CD4-positive, alpha-beta T cell (primary cell): ENCODE results near the gene SEMA6C. TPM values are rescaled to one million over a fixed set of nuclear protein-coding genes. Genes with fewer than 3 reads are reported as not detected.

Source experiments
- ATAC-seq: fragments of 200-7000 bp; cut with Tn5 transposase; one replicate; pipeline ENCODE4 v1.10.0; 2022; ENCODE audit warnings: mild to moderate bottlenecking; ENCODE audit not compliant: poor library complexity
- CTCF ChIA-PET: fragments of 350-600 bp; sonication (Branson Sonifier 250); formaldehyde crosslinking; loops from one replicate; lab custom pipeline; 2021; ENCODE audit warnings: antibody characterized with exemption, inconsistent platforms; lab: Charles Lee
- POLR2A ChIA-PET: fragments of 350-600 bp; sonication (Branson Sonifier 250); formaldehyde crosslinking; loops from one replicate; lab custom pipeline; 2021; ENCODE audit warnings: antibody characterized with exemption, inconsistent platforms; lab: Charles Lee
- DNase-seq, 14 experiments: peaks; one replicate each; pipeline ENCODE4 v3.0.0-alpha.2; 2013 to 2020; ENCODE audit warnings: mixed read lengths in 2 of 14
- H3K27ac ChIP-seq, 2 donors: one replicate each; pipeline versions ENCODE4 v1.5.1 to v1.7.0; 2013; ENCODE audit warnings: low read length in 2 of 2, low read depth in 1 of 2, mild to moderate bottlenecking in 1 of 2
- H3K27me3 ChIP-seq, 2 experiments: 1 replicate in 1 of 2; 2 replicates in 1 of 2; pipeline versions ENCODE4 v1.6.1 to v1.7.0; 2013; ENCODE audit warnings: low read length in 2 of 2, control low read depth in 1 of 2, mild to moderate bottlenecking in 1 of 2, moderate library complexity in 1 of 2; ENCODE audit not compliant: insufficient read depth in 2 of 2, control insufficient read depth in 1 of 2
- H3K36me3 ChIP-seq: one replicate; pipeline ENCODE4 v1.6.1; 2013; ENCODE audit warnings: low read length, control low read depth; ENCODE audit not compliant: insufficient read depth
- H3K4me1 ChIP-seq: one replicate; pipeline ENCODE4 v1.6.1; 2013; ENCODE audit warnings: low read length, control low read depth; ENCODE audit not compliant: insufficient read depth
- H3K4me3 ChIP-seq: one replicate; pipeline ENCODE4 v1.5.1; 2013; ENCODE audit warnings: mild to moderate bottlenecking, low read length, moderate library complexity
- H3K9me3 ChIP-seq, 2 experiments: 1 replicate in 1 of 2; 2 replicates in 1 of 2; pipeline versions ENCODE4 v1.6.1 to v1.7.0; 2013; ENCODE audit warnings: low read length in 2 of 2, mild to moderate bottlenecking in 2 of 2, control low read depth in 1 of 2, moderate library complexity in 1 of 2; ENCODE audit not compliant: control insufficient read depth in 1 of 2, insufficient read depth in 1 of 2
- H3K27ac Mint-ChIP-seq: one replicate; pipeline ENCODE4 v1.8.0; 2020; ENCODE audit warnings: mixed read lengths
- H3K27me3 Mint-ChIP-seq: one replicate; pipeline ENCODE4 v1.8.0; 2021; ENCODE audit warnings: mixed read lengths
- H3K36me3 Mint-ChIP-seq: one replicate; pipeline ENCODE4 v1.8.0; 2021; ENCODE audit warnings: low read depth, mixed read lengths
- H3K4me1 Mint-ChIP-seq: one replicate; pipeline ENCODE4 v1.8.0; 2021; ENCODE audit warnings: low read depth, mixed read lengths
- H3K4me3 Mint-ChIP-seq: one replicate; pipeline ENCODE4 v1.8.0; 2020; ENCODE audit warnings: mild to moderate bottlenecking, mixed read lengths
- H3K9me3 Mint-ChIP-seq: one replicate; pipeline ENCODE4 v1.8.0; 2020; ENCODE audit warnings: mixed read lengths
- intact Hi-C, 2 experiments: fragments of 100-400 bp; cut with DNase I in 1 of 2; cut with micrococcal nuclease in 1 of 2; formaldehyde crosslinking; loops; one replicate each; pipeline versions ENCODE4 v1.15.1 to v1.9.0; 2023 to 2025; cut with DNase I, micrococcal nuclease
- total RNA-seq, 174 experiments: library from RNA in 2 of 174; stranded (reverse) in 2 of 174; gene quantifications; one replicate each; pipeline ENCODE4 v1.2.3 and lab custom pipeline; 2021 to 2026
- TF ChIP-seq, protein P1 (sequence below): fragments of 200-600 bp; IDR thresholded peaks from one replicate; pipeline ENCODE4 v1.8.0; 2022; ENCODE audit warnings: antibody characterized with exemption, mild to moderate bottlenecking

SEMA6C gene
- total RNA-seq, 2 experiments from 2014 or later: 3.8 to 5.5 TPM

DNA sequence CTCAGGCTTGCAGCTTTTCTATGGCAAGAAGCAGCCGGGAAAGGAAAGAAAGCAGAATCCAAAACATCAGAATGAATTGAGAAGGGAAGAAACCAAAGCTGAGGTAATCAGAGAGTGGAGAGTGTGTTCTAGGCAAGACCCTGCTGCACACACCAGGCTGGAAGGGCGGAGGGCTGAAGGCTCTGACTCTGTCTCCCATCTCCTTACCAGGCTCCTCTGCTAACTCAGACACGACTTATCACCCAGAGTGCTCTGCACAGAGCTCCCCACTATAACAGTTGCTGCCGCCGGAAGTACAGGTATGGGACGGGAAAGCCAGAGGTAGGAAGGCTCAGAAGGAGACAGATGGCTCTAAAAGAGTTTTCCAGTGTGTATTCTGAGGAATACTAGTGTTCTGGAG is 20.7 kb upstream of the SEMA6C start:
- POLR2A ChIA-PET: interaction anchor here (1.1 to 3.6 kb wide), 4 partner anchors 10 to 143 kb away, joined by 3 to 51 read pairs (median 3); partner anchors contain the start of genes TNFAIP8L2 and VPS72
- Histone ChIP-seq H3K36me3 (peaks cover 45% of the 10 kb centered on the region), H3K4me3 (peak overlapping the region; percentile 76), H3K9me3 (no peaks in the 10 kb centered on the region), H3K4me1 (peaks cover 26% of the 10 kb centered on the region), H3K27ac (no peak overlapping the region), H3K27me3 (no peaks in the 10 kb centered on the region)
- intact Hi-C loops: loop anchor here in 1 of 2 experiments (1.0 to 2.0 kb wide), 2 partner anchors 23 to 232 kb away; partner anchors contain the start of genes PSMB4 and VPS72
- Mint-ChIP-seq H3K9me3 (no peaks in the 10 kb centered on the region), H3K36me3 (peaks cover 83% of the 10 kb centered on the region), H3K27me3 (no peaks in the 10 kb centered on the region), H3K4me3 (peak overlapping the region; percentile 93), H3K27ac (peak overlapping the region; percentile 89), H3K4me1 (peaks cover 44% of the 10 kb centered on the region)
- CTCF ChIA-PET: interaction anchor here (1.3 kb wide), 1 partner anchor 85 kb away, joined by 4 read pairs; no protein-coding TSS in a partner anchor
- no peak for ATAC-seq
- DNase-seq: no peak
- TF ChIP-seq, protein P1, sequence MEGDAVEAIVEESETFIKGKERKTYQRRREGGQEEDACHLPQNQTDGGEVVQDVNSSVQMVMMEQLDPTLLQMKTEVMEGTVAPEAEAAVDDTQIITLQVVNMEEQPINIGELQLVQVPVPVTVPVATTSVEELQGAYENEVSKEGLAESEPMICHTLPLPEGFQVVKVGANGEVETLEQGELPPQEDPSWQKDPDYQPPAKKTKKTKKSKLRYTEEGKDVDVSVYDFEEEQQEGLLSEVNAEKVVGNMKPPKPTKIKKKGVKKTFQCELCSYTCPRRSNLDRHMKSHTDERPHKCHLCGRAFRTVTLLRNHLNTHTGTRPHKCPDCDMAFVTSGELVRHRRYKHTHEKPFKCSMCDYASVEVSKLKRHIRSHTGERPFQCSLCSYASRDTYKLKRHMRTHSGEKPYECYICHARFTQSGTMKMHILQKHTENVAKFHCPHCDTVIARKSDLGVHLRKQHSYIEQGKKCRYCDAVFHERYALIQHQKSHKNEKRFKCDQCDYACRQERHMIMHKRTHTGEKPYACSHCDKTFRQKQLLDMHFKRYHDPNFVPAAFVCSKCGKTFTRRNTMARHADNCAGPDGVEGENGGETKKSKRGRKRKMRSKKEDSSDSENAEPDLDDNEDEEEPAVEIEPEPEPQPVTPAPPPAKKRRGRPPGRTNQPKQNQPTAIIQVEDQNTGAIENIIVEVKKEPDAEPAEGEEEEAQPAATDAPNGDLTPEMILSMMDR: no peak

DNA sequence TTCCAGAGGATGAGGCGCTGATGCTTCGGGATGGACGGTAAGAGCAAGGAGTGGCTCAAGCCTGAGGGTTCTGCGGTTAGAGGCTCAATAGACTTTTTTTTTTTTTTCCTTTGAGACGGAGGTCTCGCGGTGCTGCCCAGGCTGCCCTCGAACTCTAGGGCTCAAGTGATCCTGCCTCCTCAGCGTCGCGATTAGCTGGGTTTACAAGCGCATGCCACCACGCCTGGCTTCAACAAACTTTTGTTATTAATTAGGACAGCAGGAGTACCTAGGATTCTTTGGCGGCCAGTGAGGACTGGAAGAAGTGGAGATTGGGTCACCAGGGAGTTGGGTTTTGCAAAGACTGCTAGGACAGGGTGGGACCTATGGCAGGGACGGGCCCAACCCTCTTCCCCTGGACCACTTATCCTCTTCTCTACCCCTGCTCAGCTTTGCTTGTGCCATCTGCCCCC is 20.1 kb upstream of the SEMA6C start:
- Mint-ChIP-seq H3K4me3 (peak overlapping the region; percentile 93), H3K27me3 (no peaks in the 10 kb centered on the region), H3K36me3 (peaks cover 84% of the 10 kb centered on the region), H3K9me3 (no peaks in the 10 kb centered on the region), H3K4me1 (peaks cover 49% of the 10 kb centered on the region), H3K27ac (peak overlapping the region; percentile 89)
- ChIA-PET POLR2A (interaction anchor here (0.6 to 3.6 kb wide), 10 partner anchors 9 to 233 kb away, joined by 3 to 51 read pairs (median 3); partner anchors contain the start of genes PIP5K1A, PSMB4, TMOD4 and TNFAIP8L2), CTCF (interaction anchor here (1.3 kb wide), 1 partner anchor 85 kb away, joined by 4 read pairs; no protein-coding TSS in a partner anchor)
- DNase-seq (peak in 1 of 14 experiments; percentile 31), ATAC-seq (no peak)
- Histone ChIP-seq H3K27ac (peak overlapping the region; percentile 20 to 34), H3K27me3 (no peaks in the 10 kb centered on the region), H3K9me3 (no peaks in the 10 kb centered on the region), H3K36me3 (peaks cover 48% of the 10 kb centered on the region), H3K4me1 (peaks cover 29% of the 10 kb centered on the region), H3K4me3 (peak overlapping the region; percentile 76)
- intact Hi-C loops: loop anchor here in 1 of 2 experiments (2.0 kb wide), 1 partner anchor 232 kb away; the partner anchor contains the start of gene PSMB4
- TF ChIP-seq, protein P1: no peak

DNA sequence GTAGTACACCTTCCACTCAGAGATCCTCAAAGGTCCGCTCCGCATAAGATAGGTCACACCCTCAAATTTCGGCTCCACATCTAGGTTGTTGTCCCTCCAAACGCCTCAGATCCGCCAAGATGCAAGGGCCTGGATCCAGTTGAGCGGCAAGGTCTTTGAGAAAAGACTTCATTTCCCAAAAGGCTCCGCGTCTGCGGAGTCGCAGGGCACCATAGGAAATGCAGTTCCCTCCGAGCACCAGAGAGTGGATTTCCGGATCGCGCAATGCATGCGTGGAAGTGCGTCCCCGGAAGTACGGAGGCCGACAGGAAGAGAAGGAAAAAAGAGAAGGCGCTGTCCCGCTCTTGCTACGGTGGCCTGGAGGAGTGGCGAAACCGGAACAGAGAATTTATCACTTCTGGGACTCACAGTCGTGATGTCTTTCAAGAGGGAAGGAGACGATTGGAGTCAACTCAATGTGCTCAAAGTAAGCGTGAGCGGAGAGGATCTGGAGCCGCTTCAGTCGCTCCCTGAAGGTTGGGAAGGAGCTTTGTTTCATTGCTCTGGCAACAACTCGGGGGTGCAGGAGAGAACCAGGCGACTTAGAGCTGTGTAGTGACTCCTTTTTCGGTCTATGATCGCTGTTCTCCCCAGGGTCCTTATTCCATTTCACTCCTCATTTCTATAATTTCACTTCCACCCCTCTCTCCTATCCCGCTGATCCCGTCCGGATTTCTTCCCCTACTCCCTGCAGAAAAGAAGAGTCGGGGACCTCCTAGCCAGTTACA is 19.5 kb upstream of the SEMA6C start, which contains the start of the genes LYSMD1 and SCNM1:
TSS of gene LYSMD1 (minus strand) at position 165 of the 767 bp plus-strand sequence. CDS start 644 bp downstream, outside the sequence.
TSS of gene SCNM1 (plus strand) at position 407 of the 767 bp plus-strand sequence. CDS start at position 416, 9 bp downstream.
- Mint-ChIP-seq H3K9me3 (no peaks in the 10 kb centered on the region), H3K27ac (peak within 1 kb of the TSS; percentile 89), H3K4me3 (peak within 1 kb of the TSS; percentile 93), H3K36me3 (peaks cover 81% of the 10 kb centered on the region), H3K4me1 (peaks cover 52% of the 10 kb centered on the region), H3K27me3 (no peaks in the 10 kb centered on the region)
- H3K4me1 ChIP-seq: peaks cover 33% of the 10 kb centered on the region
- TF ChIP-seq, protein P1: no peak
- ChIA-PET CTCF (interaction anchor here (1.0 to 1.3 kb wide), 2 partner anchors 86 to 115 kb away, joined by 4 read pairs; no protein-coding TSS in a partner anchor), POLR2A (interaction anchor here (0.6 to 3.6 kb wide), 14 partner anchors 9 to 930 kb away, joined by 3 to 51 read pairs (median 3); partner anchors contain the start of genes PIP5K1A, PSMB4, TMOD4 and TNFAIP8L2)
- H3K27ac ChIP-seq: peak within 1 kb of the TSS; percentile 36 to 42
- intact Hi-C loops: loop anchor here in 1 of 2 experiments (2.0 kb wide), 1 partner anchor 233 kb away; the partner anchor contains the start of gene PSMB4
- DNase-seq: peak; percentile 91 to 99 (median 94)
- no peaks in the 10 kb centered on the region for H3K27me3 ChIP-seq
- no peaks in the 10 kb centered on the region for H3K9me3 ChIP-seq
- H3K36me3 ChIP-seq: peaks cover 46% of the 10 kb centered on the region
- H3K4me3 ChIP-seq: peak within 1 kb of the TSS; percentile 76
- peak; percentile 97 for ATAC-seq
